OCI-LY3 (cell line): ENCODE results near the gene ARSG.

ENCODE experiments used
- H2AFZ ChIP-seq: fragments of 200-600, 300-600 bp; shearing (Covaris generic); 2 replicates; pipeline ENCODE4 v1.6.0; 2014; ENCODE audit warnings: antibody characterized with exemption, low read depth, low read length
- H3K27ac ChIP-seq: fragments of 200-600, 300-600 bp; sonication (generic); 2 replicates; pipeline ENCODE4 v1.5.1; 2014; ENCODE audit warnings: mild to moderate bottlenecking, low read length, moderate library complexity, mixed read lengths
- H3K27me3 ChIP-seq: fragments of 200-600, 300-600 bp; sonication (generic); 2 replicates; pipeline ENCODE4 v1.6.1; 2014; ENCODE audit warnings: low read depth, low read length, mixed read lengths
- H3K36me3 ChIP-seq: fragments of 200-600, 300-600 bp; sonication (generic); replicated peaks from 2 replicates; pipeline ENCODE3; 2014; ENCODE audit warnings: low read depth, low read length, mixed read lengths
- H3K4me1 ChIP-seq: fragments of 300-600, 200-600 bp; sonication (generic); 2 replicates; pipeline ENCODE4 v1.6.1; 2014; ENCODE audit warnings: low read length, mixed read lengths
- H3K4me2 ChIP-seq: fragments of 200-600, 300-600 bp; sonication (generic); 2 replicates; pipeline ENCODE4 v1.6.1; 2014; ENCODE audit warnings: low read length, mixed read lengths
- H3K4me3 ChIP-seq: fragments of 300-600, 200-600 bp; sonication (generic); 2 replicates; pipeline ENCODE4 v1.5.1; 2014; ENCODE audit warnings: antibody characterized with exemption, mild to moderate bottlenecking, low read length, moderate library complexity
- H3K79me2 ChIP-seq: fragments of 300-600, 200-600 bp; shearing (Covaris generic); 2 replicates; pipeline ENCODE4 v1.6.1; 2014; ENCODE audit warnings: mild to moderate bottlenecking, low read length, mixed read lengths
- H3K9ac ChIP-seq: fragments of 300-600, 200-600 bp; shearing (Covaris generic); 2 replicates; pipeline ENCODE4 v1.6.0; 2014; ENCODE audit warnings: mild to moderate bottlenecking, low read length, moderate library complexity
- H3K9me3 ChIP-seq: fragments of 200-600, 300-600 bp; shearing (Covaris generic); 2 replicates; pipeline ENCODE4 v1.6.1; 2014; ENCODE audit warnings: low read length, mixed read lengths; ENCODE audit not compliant: insufficient read depth
- H4K20me1 ChIP-seq: fragments of 200-600, 300-600 bp; sonication (generic); 2 replicates; pipeline ENCODE4 v1.6.1; 2016; ENCODE audit warnings: low read length, mixed read lengths; ENCODE audit not compliant: insufficient read depth
- CTCF ChIP-seq: fragments of 200-600, 300-600 bp; sonication (generic); IDR thresholded peaks from 2 replicates; pipeline ENCODE4 v1.5.1; 2014; ENCODE audit warnings: antibody characterized with exemption, low read length, low read depth
- EZH2phosphoT487 ChIP-seq: fragments of 200-600 bp; shearing (Covaris generic); IDR thresholded peaks from 2 replicates; pipeline ENCODE4 v1.6.1; 2018; ENCODE audit warnings: antibody characterized with exemption, mixed run types, low read depth

The ARSG gene

DNA sequence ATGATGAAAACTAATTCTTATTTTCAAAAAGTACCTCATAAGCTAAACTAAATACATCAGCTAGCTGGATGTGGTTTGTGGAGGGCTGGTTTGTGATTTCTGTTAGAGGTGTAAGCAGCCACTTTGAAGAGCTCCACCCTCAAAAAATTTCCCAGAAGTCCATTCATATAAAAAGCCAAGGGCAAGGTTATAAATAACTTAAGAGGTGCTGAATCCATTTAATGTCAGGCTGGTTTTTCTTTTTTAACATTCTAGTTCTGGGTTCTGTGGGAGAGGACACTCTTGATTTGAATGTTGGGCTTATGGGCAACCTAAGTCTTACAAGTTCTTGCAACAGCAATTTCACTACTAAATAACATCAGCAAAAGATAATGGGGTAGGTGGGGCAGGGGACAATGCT is 169.4 kb downstream of the ARSG start:
- Histone ChIP-seq H3K9ac (no peak overlapping the region; the same call in 1 of the 2 replicates), H3K36me3 (no peaks in the 10 kb centered on the region), H3K9me3 (no peaks in the 10 kb centered on the region), H3K4me3 (no peak overlapping the region), H3K27me3 (peaks cover 9% of the 10 kb centered on the region), H2AFZ (no peak overlapping the region), H3K27ac (no peak overlapping the region), H3K4me1 (peaks cover 57% of the 10 kb centered on the region), H3K4me2 (peak overlapping the region; percentile 33), H3K79me2 (no peaks in the 10 kb centered on the region), H4K20me1 (no peaks in the 10 kb centered on the region)
- TF ChIP-seq CTCF (no peak), EZH2phosphoT487 (no peak)

DNA sequence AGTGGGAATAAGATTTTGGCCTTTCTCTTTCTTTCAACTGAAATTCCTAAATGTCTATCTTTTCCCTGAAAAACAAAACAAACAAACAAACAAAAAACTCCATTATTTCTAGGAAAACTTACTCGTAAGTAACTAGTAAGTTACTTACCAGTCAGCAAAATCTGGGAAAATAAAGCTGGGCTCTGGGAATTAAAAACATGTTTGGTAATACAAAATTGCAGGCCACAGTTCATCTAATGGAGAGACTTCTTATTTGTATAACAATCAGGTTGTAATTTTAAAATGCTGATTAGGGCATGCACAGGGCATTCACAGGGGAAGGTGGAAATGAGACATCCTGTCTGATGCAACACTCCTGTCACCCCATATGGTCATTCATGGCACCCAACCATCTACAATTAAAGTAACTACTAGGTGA is 169.8 kb downstream of the ARSG start:
- Histone ChIP-seq H3K79me2 (no peaks in the 10 kb centered on the region), H3K9ac (no peak overlapping the region), H2AFZ (no peak overlapping the region), H3K27me3 (peaks cover 5% of the 10 kb centered on the region), H3K36me3 (no peaks in the 10 kb centered on the region), H3K27ac (no peak overlapping the region), H3K9me3 (no peaks in the 10 kb centered on the region), H3K4me3 (no peak overlapping the region), H4K20me1 (no peaks in the 10 kb centered on the region), H3K4me2 (peak overlapping the region; percentile 33), H3K4me1 (peaks cover 60% of the 10 kb centered on the region)
- no peak for TF ChIP-seq CTCF
- no peak for TF ChIP-seq EZH2phosphoT487

DNA sequence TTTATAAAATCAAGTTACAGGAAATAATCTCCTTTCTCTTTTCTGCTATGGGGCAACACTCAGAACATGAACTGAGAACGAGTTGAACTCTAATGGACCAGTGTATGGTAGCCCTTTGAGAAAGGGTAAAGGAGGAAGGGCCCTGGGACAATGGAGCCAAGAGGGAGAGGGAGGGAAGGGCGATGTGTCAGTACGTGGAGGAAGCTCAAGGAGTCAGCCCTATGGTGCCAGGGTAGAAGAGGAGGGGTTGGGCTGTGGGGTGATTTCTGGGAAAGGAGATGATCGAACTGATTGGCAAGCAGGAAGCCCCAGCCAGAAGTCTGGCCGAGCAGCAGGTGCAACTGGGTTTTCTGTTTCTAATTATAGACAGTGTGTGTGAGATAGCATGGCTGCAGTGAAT is 170.3 kb downstream of the ARSG start:
- no peak overlapping the region for H3K4me3 ChIP-seq
- H4K20me1 ChIP-seq = no peaks in the 10 kb centered on the region
- 0 out of 2 replicates have a peak, but pooled peaks cover under 1% of the 10 kb centered on the region for H3K27me3 ChIP-seq
- H2AFZ ChIP-seq = 0 out of 2 replicates have a peak overlapping the region, but pooled peaks have one; percentile 16
- H3K9ac ChIP-seq = no peak overlapping the region
- H3K27ac ChIP-seq = peak overlapping the region; percentile 4; the same call in 1 of the 2 replicates
- no peaks in the 10 kb centered on the region for H3K79me2 ChIP-seq
- H3K9me3 ChIP-seq = no peaks in the 10 kb centered on the region
- no peak for TF ChIP-seq CTCF
- no peak for TF ChIP-seq EZH2phosphoT487
- peaks cover 60% of the 10 kb centered on the region for H3K4me1 ChIP-seq
- H3K36me3 ChIP-seq = no peaks in the 10 kb centered on the region
- H3K4me2 ChIP-seq = peak overlapping the region; percentile 33

- H3K9me3 ChIP-seq = no peaks in the 10 kb centered on the region
- H3K79me2 ChIP-seq = no peaks in the 10 kb centered on the region
- H3K36me3 ChIP-seq = no peaks in the 10 kb centered on the region
- TF ChIP-seq EZH2phosphoT487 = no peak
- TF ChIP-seq CTCF = peak; percentile 75
- peaks cover 68% of the 10 kb centered on the region for H3K4me1 ChIP-seq
- no peak overlapping the region for H3K27ac ChIP-seq
- H3K4me2 ChIP-seq = peak overlapping the region; percentile 81
- H3K4me3 ChIP-seq = peak overlapping the region; percentile 60
- 0 out of 2 replicates have a peak overlapping the region, but pooled peaks have one; percentile 64 for H2AFZ ChIP-seq
- H3K27me3 ChIP-seq = no peaks in the 10 kb centered on the region
- H4K20me1 ChIP-seq = no peaks in the 10 kb centered on the region
- H3K9ac ChIP-seq = peak overlapping the region; percentile 34
Observed at GRCh38 chr17:68462381-68463210, 171.3 kb downstream of the ARSG start.
